Stimulated activated CD4-positive, alpha-beta T cell treated with anti-CD3 and anti-CD28 coated beads, TNF-alpha, amount 100 ng/mL, for 48 hours (primary cell): Measurements from ENCODE around the gene PRPF8.

Experiments
- DNase-seq, 3 donors: peaks; one replicate each; pipeline ENCODE4 v3.0.0-alpha.2; 2020; ENCODE audit warnings: low read depth in 3 of 3

Gene PRPF8

GRCh38 chr17:1644493-1645206 lies 40.0 kb downstream of the PRPF8 start:
- peak in 1 of 3 donors; percentile 44 for DNase-seq

- no peak for DNase-seq
These were observed 40.6 kb downstream of the PRPF8 start for GRCh38 chr17:1643999-1644492.

- peak in 1 of 3 donors; percentile 58 for DNase-seq
These were observed 41.2 kb downstream of the PRPF8 start for GRCh38 chr17:1643293-1643998.

- no peak for DNase-seq
These were observed 43.6 kb downstream of the PRPF8 start for GRCh38 chr17:1641065-1641403.

- no peak for DNase-seq
These were observed 44.2 kb downstream of the PRPF8 start for GRCh38 chr17:1640329-1641064.

- no peak for DNase-seq
These were observed 45.0 kb downstream of the PRPF8 start for GRCh38 chr17:1639549-1640180.

GRCh38 chr17:1638624-1639300 lies 45.9 kb downstream of the PRPF8 start:
- DNase-seq = no peak

GRCh38 chr17:1638171-1638590 lies 46.5 kb downstream of the PRPF8 start:
- no peak for DNase-seq

GRCh38 chr17:1636732-1637285 lies 47.9 kb downstream of the PRPF8 start:
- no peak for DNase-seq

GRCh38 chr17:1635675-1636465 lies 48.8 kb downstream of the PRPF8 start:
- DNase-seq = no peak

GRCh38 chr17:1634841-1635650 lies 49.6 kb downstream of the PRPF8 start:
- no peak for DNase-seq

- no peak for DNase-seq
These were observed 54.0 kb downstream of the PRPF8 start for GRCh38 chr17:1630662-1631061.

- DNase-seq = peak; percentile 62 to 84 (median 70)
These were observed 55.0 kb downstream of the PRPF8 start for GRCh38 chr17:1629504-1630310.

- peak; percentile 78 to 82 (median 81) for DNase-seq
These were observed 55.7 kb downstream of the PRPF8 start for GRCh38 chr17:1628856-1629503.

- peak; percentile 47 to 75 (median 52) for DNase-seq
These were observed 56.4 kb downstream of the PRPF8 start, which contains the start of gene SLC43A2 for GRCh38 chr17:1627982-1628855. Gene SLC43A2 (minus strand): TSS chr17:1628834. CDS start chr17:1627874, 960 bp downstream.

- DNase-seq = no peak
These were observed 57.3 kb downstream of the PRPF8 start for GRCh38 chr17:1627182-1627981.
